ACC112 (cell line): ENCODE measurements around the gene SH3BP1.

ENCODE experiments used
- H2AFZ ChIP-seq: fragments of 200-600 bp; sonication (generic); one replicate; pipeline ENCODE4 v1.6.0; 2017; ENCODE audit warnings: antibody characterized with exemption, low read length; ENCODE audit not compliant: unreplicated experiment
- H3K27ac ChIP-seq: fragments of 200-600 bp; sonication (generic); 2 replicates; pipeline ENCODE4 v1.5.1; 2014; ENCODE audit warnings: low read depth, mild to moderate bottlenecking, antibody characterized with exemption, low read length, moderate library complexity
- H3K27me3 ChIP-seq: fragments of 200-600 bp; sonication (generic); 2 replicates; pipeline ENCODE4 v1.6.1; 2014; ENCODE audit warnings: mild to moderate bottlenecking, antibody characterized with exemption, low read length, moderate library complexity, mixed read lengths; ENCODE audit not compliant: insufficient read depth
- H3K36me3 ChIP-seq: fragments of 200-600 bp; sonication (generic); 2 replicates; pipeline ENCODE4 v1.6.1; 2016; ENCODE audit warnings: mild to moderate bottlenecking, antibody characterized with exemption, low read length, moderate library complexity, mixed read lengths; ENCODE audit not compliant: insufficient read depth
- H3K4me1 ChIP-seq: fragments of 200-600 bp; sonication (generic); one replicate; pipeline ENCODE4 v1.6.1; 2016; ENCODE audit warnings: low read length, mixed read lengths; ENCODE audit not compliant: insufficient read depth, unreplicated experiment, control insufficient read depth
- H3K4me3 ChIP-seq: fragments of 200-600 bp; sonication (generic); 2 replicates; pipeline ENCODE4 v1.5.1; 2014; ENCODE audit warnings: mild to moderate bottlenecking, low read depth, low read length
- H3K79me2 ChIP-seq: fragments of 200-600 bp; sonication (generic); one replicate; pipeline ENCODE4 v1.6.0; 2016; ENCODE audit warnings: low read length; ENCODE audit not compliant: control insufficient read depth, unreplicated experiment, insufficient read depth

Gene SH3BP1

GRCh38 chr22:37617431-37617830, 22.0 kb upstream of the SH3BP1 start:
- no peaks in the 10 kb centered on the region for H3K79me2 ChIP-seq
- no peak overlapping the region for H2AFZ ChIP-seq
- no peaks in the 10 kb centered on the region for H3K27me3 ChIP-seq
- H3K36me3 ChIP-seq: no peaks in the 10 kb centered on the region
- no peaks in the 10 kb centered on the region for H3K4me1 ChIP-seq
- no peak overlapping the region for H3K4me3 ChIP-seq
- no peak overlapping the region for H3K27ac ChIP-seq

GRCh38 chr22:37618072-37618656, 21.3 kb upstream of the SH3BP1 start:
- Histone ChIP-seq H3K27me3 (no peaks in the 10 kb centered on the region), H3K36me3 (no peaks in the 10 kb centered on the region), H3K27ac (no peak overlapping the region), H2AFZ (no peak overlapping the region), H3K4me1 (no peaks in the 10 kb centered on the region), H3K79me2 (no peaks in the 10 kb centered on the region), H3K4me3 (no peak overlapping the region)

GRCh38 chr22:37618674-37619073, 20.8 kb upstream of the SH3BP1 start:
- H3K4me3 ChIP-seq: no peak overlapping the region
- no peaks in the 10 kb centered on the region for H3K36me3 ChIP-seq
- no peaks in the 10 kb centered on the region for H3K27me3 ChIP-seq
- no peak overlapping the region for H3K27ac ChIP-seq
- no peaks in the 10 kb centered on the region for H3K79me2 ChIP-seq
- no peak overlapping the region for H2AFZ ChIP-seq
- no peaks in the 10 kb centered on the region for H3K4me1 ChIP-seq

DNA sequence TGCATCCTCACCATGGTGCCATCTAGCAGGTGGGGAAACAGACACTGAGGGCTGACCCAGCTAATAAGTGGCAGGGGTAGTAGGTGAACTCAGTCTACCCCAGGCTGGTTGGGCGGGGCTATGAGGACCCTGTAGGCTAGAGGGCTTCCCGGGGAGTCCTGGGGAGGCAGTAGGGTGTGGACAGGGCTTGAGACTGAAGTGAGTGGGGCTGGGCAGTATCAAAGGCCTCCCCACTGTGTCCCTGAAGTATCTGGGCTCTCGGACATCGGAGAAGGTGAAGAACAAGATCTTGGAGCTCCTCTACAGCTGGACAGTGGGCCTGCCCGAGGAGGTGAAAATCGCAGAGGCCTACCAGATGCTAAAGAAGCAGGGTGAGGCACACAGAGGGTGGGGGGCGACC, 19.5 kb upstream of the SH3BP1 start:
- no peak overlapping the region for H2AFZ ChIP-seq
- H3K4me1 ChIP-seq: no peaks in the 10 kb centered on the region
- no peak overlapping the region for H3K4me3 ChIP-seq
- no peak overlapping the region for H3K27ac ChIP-seq
- H3K79me2 ChIP-seq: no peaks in the 10 kb centered on the region
- H3K36me3 ChIP-seq: no peaks in the 10 kb centered on the region
- no peaks in the 10 kb centered on the region for H3K27me3 ChIP-seq

- no peaks in the 10 kb centered on the region for H3K79me2 ChIP-seq
- no peaks in the 10 kb centered on the region for H3K4me1 ChIP-seq
- H3K27ac ChIP-seq: no peak overlapping the region
- H2AFZ ChIP-seq: no peak overlapping the region
- no peaks in the 10 kb centered on the region for H3K27me3 ChIP-seq
- no peak overlapping the region for H3K4me3 ChIP-seq
- no peaks in the 10 kb centered on the region for H3K36me3 ChIP-seq
These were observed 18.1 kb upstream of the SH3BP1 start for GRCh38 chr22:37621352-37621860.

DNA sequence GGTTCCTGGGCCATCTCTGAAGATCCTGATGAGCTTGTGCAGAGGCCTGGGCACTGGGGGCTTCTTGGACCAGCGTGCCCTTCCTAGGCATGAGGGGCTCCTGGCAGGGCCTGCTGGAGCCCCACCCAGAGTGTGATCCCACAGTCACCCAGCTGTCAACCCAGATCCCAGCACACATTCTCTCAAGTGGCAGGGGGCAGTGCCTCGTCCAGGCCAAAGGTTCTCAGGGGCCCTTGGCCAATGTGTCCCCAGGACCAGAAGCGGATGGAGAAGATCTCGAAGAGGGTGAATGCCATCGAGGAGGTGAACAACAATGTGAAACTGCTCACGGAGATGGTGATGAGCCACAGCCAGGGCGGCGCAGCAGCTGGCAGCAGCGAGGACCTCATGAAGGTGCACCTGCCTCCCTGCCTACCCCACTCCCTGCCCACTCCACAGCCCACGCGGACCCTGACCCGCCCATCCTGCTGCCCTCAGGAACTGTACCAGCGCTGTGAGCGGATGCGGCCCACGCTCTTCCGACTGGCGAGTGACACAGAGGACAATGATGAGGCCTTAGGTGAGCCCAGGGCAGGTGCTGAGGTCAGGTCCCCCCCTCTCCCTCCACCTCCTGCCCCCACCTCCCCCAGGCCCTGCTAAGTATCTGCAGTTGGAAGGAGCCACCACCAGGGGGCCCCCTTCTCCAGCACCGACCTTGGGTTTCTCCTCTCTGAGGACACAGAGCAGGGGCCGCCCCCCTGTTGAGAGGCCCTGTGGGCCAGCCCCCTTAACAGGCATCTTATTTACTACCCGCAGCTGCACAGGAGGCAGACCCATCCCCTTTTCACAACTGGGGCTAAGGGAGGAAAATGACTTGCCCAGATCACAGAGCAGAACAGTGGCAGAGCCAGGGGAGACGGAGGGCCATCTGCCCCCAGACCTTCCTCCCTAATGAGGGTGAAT, 16.1 kb upstream of the SH3BP1 start:
- Histone ChIP-seq H3K4me3 (no peak overlapping the region), H3K27ac (no peak overlapping the region), H3K36me3 (no peaks in the 10 kb centered on the region), H2AFZ (no peak overlapping the region), H3K4me1 (no peaks in the 10 kb centered on the region), H3K27me3 (no peaks in the 10 kb centered on the region), H3K79me2 (no peaks in the 10 kb centered on the region)

- Histone ChIP-seq H3K36me3 (no peaks in the 10 kb centered on the region), H3K79me2 (no peaks in the 10 kb centered on the region), H3K27ac (no peak overlapping the region), H3K4me1 (no peaks in the 10 kb centered on the region), H2AFZ (no peak overlapping the region), H3K4me3 (no peak overlapping the region), H3K27me3 (no peaks in the 10 kb centered on the region)
These were observed 15.5 kb upstream of the SH3BP1 start for GRCh38 chr22:37624017-37624365.

DNA sequence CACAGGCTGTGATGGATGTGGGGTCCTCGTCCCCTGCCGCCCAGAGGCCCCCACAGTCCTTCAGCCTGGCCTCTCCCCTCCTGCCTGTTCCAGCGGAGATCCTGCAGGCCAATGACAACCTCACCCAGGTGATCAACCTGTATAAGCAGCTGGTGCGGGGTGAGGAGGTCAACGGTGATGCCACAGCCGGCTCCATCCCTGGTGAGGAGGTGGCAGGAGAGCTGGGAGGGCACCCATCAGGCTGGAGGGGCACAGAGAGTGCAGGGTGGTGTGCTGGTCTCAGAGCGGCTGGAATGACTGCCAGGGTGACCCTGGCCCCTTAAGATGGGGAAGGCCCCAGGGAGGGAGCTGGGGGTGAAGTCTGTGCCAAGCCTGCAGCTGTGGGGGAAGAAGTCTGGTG, 14.6 kb upstream of the SH3BP1 start:
- H3K4me1 ChIP-seq: no peaks in the 10 kb centered on the region
- no peaks in the 10 kb centered on the region for H3K27me3 ChIP-seq
- no peak overlapping the region for H3K4me3 ChIP-seq
- H2AFZ ChIP-seq: no peak overlapping the region
- no peaks in the 10 kb centered on the region for H3K79me2 ChIP-seq
- no peaks in the 10 kb centered on the region for H3K36me3 ChIP-seq
- H3K27ac ChIP-seq: no peak overlapping the region

- Histone ChIP-seq H3K79me2 (no peaks in the 10 kb centered on the region), H2AFZ (no peak overlapping the region), H3K27ac (no peak overlapping the region), H3K36me3 (no peaks in the 10 kb centered on the region), H3K27me3 (no peaks in the 10 kb centered on the region), H3K4me1 (no peaks in the 10 kb centered on the region), H3K4me3 (no peak overlapping the region)
These were observed 13.7 kb upstream of the SH3BP1 start for GRCh38 chr22:37625737-37626136.

DNA sequence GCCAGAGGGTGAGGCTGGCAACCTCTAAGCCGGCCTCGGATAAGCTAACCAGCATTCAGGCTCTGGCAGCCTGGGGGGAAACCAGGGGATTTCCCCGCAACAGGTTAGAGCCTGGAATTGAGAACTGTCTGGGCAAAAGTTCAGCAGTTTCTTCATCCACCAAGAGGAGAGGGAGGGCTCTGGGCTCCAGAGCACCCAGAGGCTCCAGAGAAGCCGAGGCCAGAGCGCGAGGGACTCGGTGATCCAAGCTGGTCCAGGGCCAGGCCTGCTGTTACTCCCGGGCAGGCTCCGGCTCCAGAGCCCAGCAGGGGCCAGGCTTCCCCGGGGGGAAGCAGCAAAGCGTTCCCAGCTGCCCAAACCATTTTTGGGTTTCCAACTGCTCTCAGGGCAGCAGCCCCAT, 13.3 kb upstream of the SH3BP1 start:
- H3K36me3 ChIP-seq: no peaks in the 10 kb centered on the region
- H3K4me1 ChIP-seq: no peaks in the 10 kb centered on the region
- H3K4me3 ChIP-seq: no peak overlapping the region
- H3K79me2 ChIP-seq: no peaks in the 10 kb centered on the region
- H2AFZ ChIP-seq: no peak overlapping the region
- no peak overlapping the region for H3K27ac ChIP-seq
- no peaks in the 10 kb centered on the region for H3K27me3 ChIP-seq

DNA sequence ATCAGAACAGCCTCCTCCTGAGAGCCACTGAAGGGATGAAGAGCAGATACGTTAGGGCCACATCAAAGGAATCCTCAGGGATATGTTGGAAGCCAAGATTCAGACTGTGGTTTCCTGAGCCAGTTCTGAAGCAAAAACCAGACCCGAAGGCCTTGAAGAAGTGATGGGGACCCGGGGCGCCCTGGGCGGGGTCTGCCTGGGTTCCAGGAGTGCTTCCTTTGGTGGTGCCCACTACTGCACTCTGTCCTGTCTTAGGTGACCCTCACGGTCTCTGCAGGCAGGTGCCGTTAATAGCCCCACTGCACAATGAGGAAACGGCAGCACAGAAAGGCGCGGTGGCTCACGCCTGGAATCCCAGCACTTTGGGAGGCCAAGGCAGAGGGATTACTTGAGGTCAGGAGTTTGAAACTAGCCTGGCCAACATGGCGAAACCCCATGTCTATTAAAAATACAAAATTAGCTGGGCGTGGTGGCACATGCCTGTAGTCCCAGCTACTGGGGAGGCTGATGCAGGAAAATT, 12.9 kb upstream of the SH3BP1 start:
- Histone ChIP-seq H3K4me3 (no peak overlapping the region), H3K27ac (no peak overlapping the region), H3K36me3 (no peaks in the 10 kb centered on the region)

More for the DNA sequence above, 12.9 kb upstream of the SH3BP1 start:
- H3K4me1 ChIP-seq: no peaks in the 10 kb centered on the region
- H3K27me3 ChIP-seq: no peaks in the 10 kb centered on the region
- no peaks in the 10 kb centered on the region for H3K79me2 ChIP-seq
- no peak overlapping the region for H2AFZ ChIP-seq
